HL-60 (cell line): ENCODE data around the gene SMC6.

Experiments
- DNase-seq, 2 experiments: peaks; one replicate each; pipeline ENCODE4 v3.0.0-alpha.2; 2010 to 2020; ENCODE audit warnings: low read depth in 1 of 2, low spot score in 1 of 2
- H3K27ac ChIP-seq: fragments of 250-450 bp; sonication (Bioruptor Pico); replicated peaks from 2 replicates; pipeline ENCODE4 v1.5.1; 2020; ENCODE audit warnings: mild to moderate bottlenecking, moderate library complexity
- H3K27me3 ChIP-seq: fragments of 250-450 bp; sonication (Bioruptor Pico); 2 replicates; pipeline ENCODE4 v1.5.1; 2021; ENCODE audit warnings: mild to moderate bottlenecking, moderate library complexity; ENCODE audit not compliant: insufficient read depth, poor library complexity, severe bottlenecking
- H3K4me3 ChIP-seq: replicated peaks from 2 replicates; pipeline ENCODE4 v1.5.1; 2011; ENCODE audit warnings: mild to moderate bottlenecking, control low read depth, low read length; ENCODE audit not compliant: insufficient read depth
- GABPA ChIP-seq: IDR thresholded peaks from 2 replicates; pipeline ENCODE4 v1.6.1; 2012; ENCODE audit warnings: low read depth
- POLR2AphosphoS5 ChIP-seq: IDR thresholded peaks from 2 replicates; pipeline ENCODE4 v1.6.1; 2012; ENCODE audit warnings: low read depth
- SPI1 ChIP-seq: IDR thresholded peaks from 2 replicates; pipeline ENCODE4 v1.6.1; 2012; ENCODE audit warnings: low read depth, mild to moderate bottlenecking, borderline replicate concordance
- TF ChIP-seq, protein P1 (sequence below): IDR thresholded peaks from one replicate; pipeline ENCODE4 v1.5.1; 2011; ENCODE audit warnings: low read length, control low read depth, inconsistent platforms; ENCODE audit not compliant: insufficient read depth
- TF ChIP-seq, protein P2 (sequence below): IDR thresholded peaks from 2 replicates; pipeline ENCODE4 v1.6.1; 2012; ENCODE audit warnings: low read depth; ENCODE audit not compliant: insufficient replicate concordance

The SMC6 gene

DNA sequence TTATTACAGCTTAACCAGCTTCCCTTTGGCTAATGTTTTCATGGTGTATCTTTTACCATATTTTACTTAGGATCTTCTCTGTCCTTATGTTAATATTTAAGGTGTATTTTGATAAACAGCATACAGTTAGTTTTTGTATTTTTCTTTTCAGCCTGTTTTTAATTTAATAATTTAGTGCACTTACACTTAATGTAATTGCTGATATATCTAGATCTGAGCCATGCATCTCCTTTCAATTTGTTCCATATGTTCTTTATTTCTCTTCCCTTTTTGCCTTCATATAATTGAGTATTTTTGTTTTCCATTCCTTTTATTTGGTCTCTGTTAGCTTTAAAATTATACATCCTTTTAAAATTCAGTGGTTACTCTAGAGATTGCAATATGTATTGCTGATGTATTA lies 78.8 kb downstream of the SMC6 start:
- Histone ChIP-seq H3K27ac (no peak overlapping the region), H3K27me3 (no peaks in the 10 kb centered on the region), H3K4me3 (no peak overlapping the region)
- TF ChIP-seq GABPA, result no peak
- TF ChIP-seq, protein P1, sequence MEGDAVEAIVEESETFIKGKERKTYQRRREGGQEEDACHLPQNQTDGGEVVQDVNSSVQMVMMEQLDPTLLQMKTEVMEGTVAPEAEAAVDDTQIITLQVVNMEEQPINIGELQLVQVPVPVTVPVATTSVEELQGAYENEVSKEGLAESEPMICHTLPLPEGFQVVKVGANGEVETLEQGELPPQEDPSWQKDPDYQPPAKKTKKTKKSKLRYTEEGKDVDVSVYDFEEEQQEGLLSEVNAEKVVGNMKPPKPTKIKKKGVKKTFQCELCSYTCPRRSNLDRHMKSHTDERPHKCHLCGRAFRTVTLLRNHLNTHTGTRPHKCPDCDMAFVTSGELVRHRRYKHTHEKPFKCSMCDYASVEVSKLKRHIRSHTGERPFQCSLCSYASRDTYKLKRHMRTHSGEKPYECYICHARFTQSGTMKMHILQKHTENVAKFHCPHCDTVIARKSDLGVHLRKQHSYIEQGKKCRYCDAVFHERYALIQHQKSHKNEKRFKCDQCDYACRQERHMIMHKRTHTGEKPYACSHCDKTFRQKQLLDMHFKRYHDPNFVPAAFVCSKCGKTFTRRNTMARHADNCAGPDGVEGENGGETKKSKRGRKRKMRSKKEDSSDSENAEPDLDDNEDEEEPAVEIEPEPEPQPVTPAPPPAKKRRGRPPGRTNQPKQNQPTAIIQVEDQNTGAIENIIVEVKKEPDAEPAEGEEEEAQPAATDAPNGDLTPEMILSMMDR, result no peak
- no peak for TF ChIP-seq POLR2AphosphoS5
- TF ChIP-seq, protein P2, sequence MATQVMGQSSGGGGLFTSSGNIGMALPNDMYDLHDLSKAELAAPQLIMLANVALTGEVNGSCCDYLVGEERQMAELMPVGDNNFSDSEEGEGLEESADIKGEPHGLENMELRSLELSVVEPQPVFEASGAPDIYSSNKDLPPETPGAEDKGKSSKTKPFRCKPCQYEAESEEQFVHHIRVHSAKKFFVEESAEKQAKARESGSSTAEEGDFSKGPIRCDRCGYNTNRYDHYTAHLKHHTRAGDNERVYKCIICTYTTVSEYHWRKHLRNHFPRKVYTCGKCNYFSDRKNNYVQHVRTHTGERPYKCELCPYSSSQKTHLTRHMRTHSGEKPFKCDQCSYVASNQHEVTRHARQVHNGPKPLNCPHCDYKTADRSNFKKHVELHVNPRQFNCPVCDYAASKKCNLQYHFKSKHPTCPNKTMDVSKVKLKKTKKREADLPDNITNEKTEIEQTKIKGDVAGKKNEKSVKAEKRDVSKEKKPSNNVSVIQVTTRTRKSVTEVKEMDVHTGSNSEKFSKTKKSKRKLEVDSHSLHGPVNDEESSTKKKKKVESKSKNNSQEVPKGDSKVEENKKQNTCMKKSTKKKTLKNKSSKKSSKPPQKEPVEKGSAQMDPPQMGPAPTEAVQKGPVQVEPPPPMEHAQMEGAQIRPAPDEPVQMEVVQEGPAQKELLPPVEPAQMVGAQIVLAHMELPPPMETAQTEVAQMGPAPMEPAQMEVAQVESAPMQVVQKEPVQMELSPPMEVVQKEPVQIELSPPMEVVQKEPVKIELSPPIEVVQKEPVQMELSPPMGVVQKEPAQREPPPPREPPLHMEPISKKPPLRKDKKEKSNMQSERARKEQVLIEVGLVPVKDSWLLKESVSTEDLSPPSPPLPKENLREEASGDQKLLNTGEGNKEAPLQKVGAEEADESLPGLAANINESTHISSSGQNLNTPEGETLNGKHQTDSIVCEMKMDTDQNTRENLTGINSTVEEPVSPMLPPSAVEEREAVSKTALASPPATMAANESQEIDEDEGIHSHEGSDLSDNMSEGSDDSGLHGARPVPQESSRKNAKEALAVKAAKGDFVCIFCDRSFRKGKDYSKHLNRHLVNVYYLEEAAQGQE, result no peak
- no peak for TF ChIP-seq SPI1
- no peak for DNase-seq

DNA sequence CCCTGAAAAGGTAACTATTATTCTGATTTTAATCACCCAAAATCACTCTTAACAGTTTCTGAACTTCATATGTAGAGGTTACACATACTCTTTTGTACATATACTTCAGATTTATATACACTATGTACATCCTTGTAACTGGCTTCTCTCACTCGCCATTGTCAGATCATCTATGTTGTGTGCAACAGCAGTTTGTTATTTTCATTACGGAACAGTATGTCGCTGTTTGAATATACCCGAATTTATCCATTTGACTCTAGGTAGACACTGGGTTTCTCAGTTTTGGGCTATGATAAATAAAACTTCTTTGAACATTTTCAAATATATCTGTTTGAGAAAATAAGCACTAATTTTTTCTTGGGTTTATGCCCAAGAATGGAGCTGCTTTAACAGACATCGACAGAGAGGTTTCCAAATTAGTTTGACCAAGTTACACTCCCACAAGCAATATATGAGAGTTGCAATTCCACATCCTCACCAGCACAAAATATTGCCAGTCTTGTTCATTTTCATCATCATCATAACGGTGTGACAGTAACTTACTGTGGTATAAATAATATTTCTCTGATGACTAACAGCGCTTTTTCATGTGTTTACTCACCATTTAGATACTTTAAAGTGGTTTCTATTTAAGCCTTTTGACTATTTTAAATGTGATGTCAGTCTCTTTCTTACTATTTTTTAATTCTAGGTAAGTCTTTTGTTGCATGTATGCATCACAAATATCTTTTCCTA lies 80.9 kb downstream of the SMC6 start:
- Histone ChIP-seq H3K27ac (no peak overlapping the region), H3K27me3 (no peaks in the 10 kb centered on the region), H3K4me3 (no peak overlapping the region)
- no peak for TF ChIP-seq SPI1
- no peak for TF ChIP-seq GABPA
- TF ChIP-seq, protein P2, result no peak
- TF ChIP-seq POLR2AphosphoS5, result no peak
- TF ChIP-seq, protein P1, result no peak
- DNase-seq, result no peak

DNA sequence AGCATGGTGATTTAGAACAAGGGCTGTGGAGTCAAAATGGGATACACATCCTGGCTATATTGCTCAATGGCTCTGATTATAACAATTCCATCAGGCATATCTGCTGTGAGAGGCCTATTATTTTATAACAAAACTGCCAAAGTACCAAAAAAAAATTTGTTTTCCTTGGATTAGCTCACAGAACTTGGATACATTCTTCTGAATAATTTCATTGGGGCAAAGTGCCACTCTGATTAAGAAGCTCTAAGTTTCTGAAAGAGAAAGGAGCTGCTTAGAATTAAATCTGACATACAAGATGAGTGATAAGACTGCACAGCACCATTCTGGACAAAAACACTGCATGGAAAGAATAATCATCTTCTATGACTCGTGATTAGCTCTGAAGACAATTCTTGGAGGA lies 85.7 kb downstream of the SMC6 start:
- Histone ChIP-seq H3K4me3 (no peak overlapping the region), H3K27me3 (no peaks in the 10 kb centered on the region), H3K27ac (no peak overlapping the region)
- no peak for DNase-seq
- TF ChIP-seq GABPA (no peak), POLR2AphosphoS5 (no peak), SPI1 (no peak)
- TF ChIP-seq, protein P1, result no peak
- TF ChIP-seq, protein P2, result no peak
